IMR-90 (cell line): ENCODE measurements around the gene TNKS1BP1.

Experiments
- BHLHE40 ChIP-seq: fragments of 150-350 bp; IDR thresholded peaks from 2 replicates; pipeline ENCODE4 v1.6.1; 2016; ENCODE audit warnings: mild to moderate bottlenecking, low read depth, low read length
- MAFK ChIP-seq: IDR thresholded peaks from 2 replicates; pipeline ENCODE4 v1.6.1; 2012; ENCODE audit warnings: low read depth, low read length, improper control_type of control experiment
- MXI1 ChIP-seq: IDR thresholded peaks from 2 replicates; pipeline ENCODE4 v1.6.1; 2012; ENCODE audit warnings: low read depth, mild to moderate bottlenecking, low read length, moderate library complexity, borderline replicate concordance
- POLR2A ChIP-seq: IDR thresholded peaks from 2 replicates; pipeline ENCODE4 v1.6.1; 2012; ENCODE audit warnings: mild to moderate bottlenecking, low read depth, low read length
- RAD21 ChIP-seq: IDR thresholded peaks from 2 replicates; pipeline ENCODE4 v1.6.1; 2012; ENCODE audit warnings: low read length, improper control_type of control experiment
- RCOR1 ChIP-seq: IDR thresholded peaks from 2 replicates; pipeline ENCODE4 v1.6.1; 2012; ENCODE audit warnings: mild to moderate bottlenecking, low read length, improper control_type of control experiment; ENCODE audit not compliant: insufficient replicate concordance
- SMC3 ChIP-seq: fragments of 150-350 bp; IDR thresholded peaks from 2 replicates; pipeline ENCODE4 v1.6.1; 2016; ENCODE audit warnings: low read depth, mild to moderate bottlenecking, antibody characterized with exemption, low read length, moderate library complexity
- TF ChIP-seq, protein P1 (sequence below): conservative IDR thresholded peaks from 2 replicates; pipeline ENCODE4 v1.5.1; 2012; ENCODE audit warnings: mild to moderate bottlenecking, low read depth, low read length, improper control_type of control experiment
- TF ChIP-seq, protein P2 (sequence below): fragments of 150-350 bp; IDR thresholded peaks from 2 replicates; pipeline ENCODE4 v1.6.1; 2017; ENCODE audit warnings: mild to moderate bottlenecking, antibody characterized with exemption, low read length, low read depth
- TF ChIP-seq, protein P3 (sequence below): fragments of 150-350 bp; IDR thresholded peaks from 2 replicates; pipeline ENCODE4 v1.6.1; 2016; ENCODE audit warnings: low read depth, mild to moderate bottlenecking, low read length, moderate library complexity, borderline replicate concordance

DNA sequence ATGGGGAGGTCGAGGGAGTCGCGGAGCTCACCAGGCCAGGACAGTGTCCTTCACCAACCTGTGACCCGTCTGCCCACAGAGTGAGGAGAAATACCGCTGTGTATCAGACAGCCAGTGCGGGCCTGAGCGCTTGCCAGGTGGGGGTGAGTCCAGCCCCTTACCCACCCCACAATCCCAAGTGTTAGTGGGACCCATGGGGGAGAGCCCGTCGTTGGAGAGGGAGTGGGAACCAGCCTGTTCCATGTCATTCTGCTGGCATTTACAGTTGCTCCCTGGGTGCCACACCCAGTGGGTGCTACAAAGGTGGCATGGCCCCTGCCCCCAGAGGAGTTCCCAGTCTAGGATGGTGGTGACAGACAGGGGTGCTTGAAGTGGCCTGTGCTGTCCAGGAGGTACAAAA is 22.6 kb upstream of the TNKS1BP1 start:
- TF ChIP-seq, protein P1, sequence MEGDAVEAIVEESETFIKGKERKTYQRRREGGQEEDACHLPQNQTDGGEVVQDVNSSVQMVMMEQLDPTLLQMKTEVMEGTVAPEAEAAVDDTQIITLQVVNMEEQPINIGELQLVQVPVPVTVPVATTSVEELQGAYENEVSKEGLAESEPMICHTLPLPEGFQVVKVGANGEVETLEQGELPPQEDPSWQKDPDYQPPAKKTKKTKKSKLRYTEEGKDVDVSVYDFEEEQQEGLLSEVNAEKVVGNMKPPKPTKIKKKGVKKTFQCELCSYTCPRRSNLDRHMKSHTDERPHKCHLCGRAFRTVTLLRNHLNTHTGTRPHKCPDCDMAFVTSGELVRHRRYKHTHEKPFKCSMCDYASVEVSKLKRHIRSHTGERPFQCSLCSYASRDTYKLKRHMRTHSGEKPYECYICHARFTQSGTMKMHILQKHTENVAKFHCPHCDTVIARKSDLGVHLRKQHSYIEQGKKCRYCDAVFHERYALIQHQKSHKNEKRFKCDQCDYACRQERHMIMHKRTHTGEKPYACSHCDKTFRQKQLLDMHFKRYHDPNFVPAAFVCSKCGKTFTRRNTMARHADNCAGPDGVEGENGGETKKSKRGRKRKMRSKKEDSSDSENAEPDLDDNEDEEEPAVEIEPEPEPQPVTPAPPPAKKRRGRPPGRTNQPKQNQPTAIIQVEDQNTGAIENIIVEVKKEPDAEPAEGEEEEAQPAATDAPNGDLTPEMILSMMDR = no peak
- TF ChIP-seq RCOR1 = no peak
- no peak for TF ChIP-seq BHLHE40
- no peak for TF ChIP-seq POLR2A
- TF ChIP-seq MAFK = no peak
- TF ChIP-seq, protein P2, sequence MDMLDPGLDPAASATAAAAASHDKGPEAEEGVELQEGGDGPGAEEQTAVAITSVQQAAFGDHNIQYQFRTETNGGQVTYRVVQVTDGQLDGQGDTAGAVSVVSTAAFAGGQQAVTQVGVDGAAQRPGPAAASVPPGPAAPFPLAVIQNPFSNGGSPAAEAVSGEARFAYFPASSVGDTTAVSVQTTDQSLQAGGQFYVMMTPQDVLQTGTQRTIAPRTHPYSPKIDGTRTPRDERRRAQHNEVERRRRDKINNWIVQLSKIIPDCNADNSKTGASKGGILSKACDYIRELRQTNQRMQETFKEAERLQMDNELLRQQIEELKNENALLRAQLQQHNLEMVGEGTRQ = no peak
- TF ChIP-seq, protein P3, sequence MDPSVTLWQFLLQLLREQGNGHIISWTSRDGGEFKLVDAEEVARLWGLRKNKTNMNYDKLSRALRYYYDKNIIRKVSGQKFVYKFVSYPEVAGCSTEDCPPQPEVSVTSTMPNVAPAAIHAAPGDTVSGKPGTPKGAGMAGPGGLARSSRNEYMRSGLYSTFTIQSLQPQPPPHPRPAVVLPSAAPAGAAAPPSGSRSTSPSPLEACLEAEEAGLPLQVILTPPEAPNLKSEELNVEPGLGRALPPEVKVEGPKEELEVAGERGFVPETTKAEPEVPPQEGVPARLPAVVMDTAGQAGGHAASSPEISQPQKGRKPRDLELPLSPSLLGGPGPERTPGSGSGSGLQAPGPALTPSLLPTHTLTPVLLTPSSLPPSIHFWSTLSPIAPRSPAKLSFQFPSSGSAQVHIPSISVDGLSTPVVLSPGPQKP = no peak
- no peak for TF ChIP-seq RAD21
- no peak for TF ChIP-seq SMC3
- TF ChIP-seq MXI1 = no peak
